HEK293T (cell line): Measurements from ENCODE around the gene TGFBR1.

ENCODE experiments used
- ARNT ChIP-seq: fragments of 450-650 bp; IDR thresholded peaks from 2 replicates; pipeline ENCODE4 v1.6.1; 2017; ENCODE audit warnings: mild to moderate bottlenecking
- BHLHE40 ChIP-seq: fragments of 450-650 bp; IDR thresholded peaks from 2 replicates; pipeline ENCODE4 v1.6.1; 2016; ENCODE audit warnings: mild to moderate bottlenecking, moderate library complexity, borderline replicate concordance
- ELF4 ChIP-seq: fragments of 450-650 bp; IDR thresholded peaks from 2 replicates; pipeline ENCODE4 v1.6.1; 2017; ENCODE audit warnings: antibody characterized with exemption
- FOXA1 ChIP-seq: fragments of 450-650 bp; IDR thresholded peaks from 2 replicates; pipeline ENCODE4 v1.6.1; 2016; ENCODE audit warnings: mild to moderate bottlenecking
- FOXK2 ChIP-seq: fragments of 450-650 bp; IDR thresholded peaks from 2 replicates; pipeline ENCODE4 v1.6.1; 2016; ENCODE audit warnings: mild to moderate bottlenecking
- FOXM1 ChIP-seq: fragments of 450-650 bp; IDR thresholded peaks from 2 replicates; pipeline ENCODE4 v1.6.1; 2017; ENCODE audit warnings: mild to moderate bottlenecking, borderline replicate concordance
- HDGF ChIP-seq: fragments of 450-650 bp; IDR thresholded peaks from 2 replicates; pipeline ENCODE4 v1.6.1; 2017; ENCODE audit warnings: antibody characterized with exemption, borderline replicate concordance
- LEF1 ChIP-seq: fragments of 450-650 bp; IDR thresholded peaks from 2 replicates; pipeline ENCODE4 v1.6.1; 2017; ENCODE audit warnings: mild to moderate bottlenecking, borderline replicate concordance
- NFRKB ChIP-seq: fragments of 450-650 bp; IDR thresholded peaks from 2 replicates; pipeline ENCODE4 v1.6.1; 2016; ENCODE audit warnings: mild to moderate bottlenecking, moderate library complexity
- SP1 ChIP-seq: fragments of 450-650 bp; IDR thresholded peaks from 2 replicates; pipeline ENCODE4 v1.6.1; 2017
- SUZ12 ChIP-seq: fragments of 450-650 bp; IDR thresholded peaks from 2 replicates; pipeline ENCODE4 v1.6.1; 2016; ENCODE audit warnings: mild to moderate bottlenecking
- TARDBP ChIP-seq: fragments of 450-650 bp; IDR thresholded peaks from 2 replicates; pipeline ENCODE4 v1.6.1; 2016

DNA sequence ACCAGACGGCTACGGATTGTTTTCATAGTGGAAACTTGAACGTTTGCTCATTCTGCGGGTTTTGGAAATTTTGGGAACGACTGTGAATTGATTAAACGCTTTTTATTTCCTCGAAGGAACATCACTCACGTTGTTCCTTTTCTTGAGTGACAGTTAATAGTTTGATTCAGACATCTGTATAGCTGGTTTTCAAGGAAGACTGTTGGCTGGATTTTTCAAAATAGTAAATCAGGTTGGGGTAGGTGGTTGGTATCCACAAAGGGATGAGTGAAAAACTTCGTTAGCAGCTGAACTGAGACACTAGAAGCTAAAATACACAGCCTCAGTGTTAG is 1.1 kb downstream of the TGFBR1 start:
- TF ChIP-seq NFRKB (no peak), SP1 (no peak), BHLHE40 (no peak), FOXM1 (no peak), LEF1 (no peak), FOXK2 (no peak), SUZ12 (no peak), ARNT (no peak), TARDBP (no peak), ELF4 (no peak), HDGF (no peak), FOXA1 (no peak)
